Esophagus muscularis mucosa (tissue), 4 donors: Measurements from ENCODE around the gene DYNLL1.

Experiments used
- EP300 ChIP-seq: sonication (generic); formaldehyde crosslinking; IDR thresholded peaks from one replicate; pipeline ENCODE4 v1.6.1; 2017; ENCODE audit warnings: antibody characterized with exemption
- POLR2A ChIP-seq: fragments of 450-650 bp; IDR thresholded peaks from one replicate; pipeline ENCODE4 v1.6.1; 2017; ENCODE audit warnings: antibody characterized with exemption, moderate library complexity, mild to moderate bottlenecking, low read depth
- TF ChIP-seq, protein P1 (sequence below), 3 experiments: fragments of 200-600 bp in 2 of 3; fragments of 450-650 bp in 1 of 3; sonication (generic) in 2 of 3; IDR thresholded peaks; one replicate each; pipeline ENCODE4 v1.5.1; 2017 to 2019; ENCODE audit warnings: antibody characterized with exemption in 3 of 3, mild to moderate bottlenecking in 2 of 3, moderate library complexity in 1 of 3

GRCh38 chr12:120481022-120481767 is 14.7 kb upstream of the DYNLL1 start:
- TF ChIP-seq POLR2A (no peak), EP300 (no peak)
- TF ChIP-seq, protein P1, sequence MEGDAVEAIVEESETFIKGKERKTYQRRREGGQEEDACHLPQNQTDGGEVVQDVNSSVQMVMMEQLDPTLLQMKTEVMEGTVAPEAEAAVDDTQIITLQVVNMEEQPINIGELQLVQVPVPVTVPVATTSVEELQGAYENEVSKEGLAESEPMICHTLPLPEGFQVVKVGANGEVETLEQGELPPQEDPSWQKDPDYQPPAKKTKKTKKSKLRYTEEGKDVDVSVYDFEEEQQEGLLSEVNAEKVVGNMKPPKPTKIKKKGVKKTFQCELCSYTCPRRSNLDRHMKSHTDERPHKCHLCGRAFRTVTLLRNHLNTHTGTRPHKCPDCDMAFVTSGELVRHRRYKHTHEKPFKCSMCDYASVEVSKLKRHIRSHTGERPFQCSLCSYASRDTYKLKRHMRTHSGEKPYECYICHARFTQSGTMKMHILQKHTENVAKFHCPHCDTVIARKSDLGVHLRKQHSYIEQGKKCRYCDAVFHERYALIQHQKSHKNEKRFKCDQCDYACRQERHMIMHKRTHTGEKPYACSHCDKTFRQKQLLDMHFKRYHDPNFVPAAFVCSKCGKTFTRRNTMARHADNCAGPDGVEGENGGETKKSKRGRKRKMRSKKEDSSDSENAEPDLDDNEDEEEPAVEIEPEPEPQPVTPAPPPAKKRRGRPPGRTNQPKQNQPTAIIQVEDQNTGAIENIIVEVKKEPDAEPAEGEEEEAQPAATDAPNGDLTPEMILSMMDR (IDR thresholded peaks at IDR 0.05): no peak
